UCSD-AML1 (cell line): ENCODE data around the gene JPT1.
"Not testable (repeated sequence)": the region's sequence is repeated elsewhere in the genome, so short reads cannot be mapped to it uniquely, and the experiment has no call there.

Experiments
- DNase-seq: peaks from one replicate; lab custom pipeline; 2025; ENCODE audit not compliant: unreplicated experiment; lab: John Stamatoyannopoulos, UW

JPT1 gene

DNA sequence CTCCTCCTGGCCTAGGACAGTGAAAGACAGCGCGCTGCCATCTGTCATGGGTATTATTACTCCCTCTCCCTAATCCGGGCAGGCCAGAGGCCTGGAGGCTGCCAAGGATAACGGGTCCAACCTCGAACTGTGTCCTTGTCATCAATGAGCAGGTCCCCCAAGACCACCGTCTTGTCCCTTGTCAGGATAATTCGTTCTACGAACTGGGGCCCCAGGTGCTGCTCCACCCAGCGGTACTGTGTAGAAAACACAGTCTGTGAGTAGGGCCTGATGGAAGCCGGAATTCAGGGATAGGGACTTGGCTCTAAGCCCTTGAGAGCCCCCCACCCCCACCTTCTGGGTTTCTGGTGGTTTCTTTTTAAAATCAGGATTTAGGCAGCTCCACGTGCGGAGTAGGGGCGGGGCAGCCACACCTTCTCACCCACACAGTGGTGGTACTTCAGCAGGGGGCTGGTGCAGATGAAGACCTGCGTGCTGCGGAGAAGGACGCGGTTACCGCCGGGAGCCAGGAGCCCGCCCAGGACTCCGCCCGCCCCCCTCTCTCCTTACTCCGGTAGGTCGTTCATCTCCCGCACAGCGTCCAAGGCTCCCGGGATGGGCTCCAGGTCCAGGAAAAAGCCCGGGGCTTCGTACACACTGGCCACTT, 23.6 kb downstream of the JPT1 start:
- DNase-seq, result peak; percentile 66

- no peak for DNase-seq
Measured at GRCh38 chr17:75130059-75130631, 24.2 kb downstream of the JPT1 start.

DNA sequence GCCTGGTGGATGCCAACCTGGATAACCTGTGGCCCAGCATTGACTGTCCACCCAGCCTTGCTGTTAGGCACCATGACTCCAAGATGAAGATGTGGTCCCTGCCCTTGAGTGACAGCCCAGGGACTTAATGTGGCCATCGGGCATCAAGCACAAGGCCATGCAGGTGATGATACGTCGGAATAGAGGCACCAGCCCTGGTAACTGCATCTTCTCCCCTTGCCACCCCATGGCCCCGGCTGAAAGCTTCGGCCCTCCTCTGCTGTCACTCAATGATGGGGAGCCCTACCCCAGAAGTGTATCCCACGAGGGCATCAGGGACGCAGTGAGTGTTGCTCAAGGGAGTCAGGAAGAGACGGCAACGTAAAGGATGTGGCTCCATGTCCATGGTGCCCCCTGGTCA, 24.7 kb downstream of the JPT1 start:
- DNase-seq, result no peak

DNA sequence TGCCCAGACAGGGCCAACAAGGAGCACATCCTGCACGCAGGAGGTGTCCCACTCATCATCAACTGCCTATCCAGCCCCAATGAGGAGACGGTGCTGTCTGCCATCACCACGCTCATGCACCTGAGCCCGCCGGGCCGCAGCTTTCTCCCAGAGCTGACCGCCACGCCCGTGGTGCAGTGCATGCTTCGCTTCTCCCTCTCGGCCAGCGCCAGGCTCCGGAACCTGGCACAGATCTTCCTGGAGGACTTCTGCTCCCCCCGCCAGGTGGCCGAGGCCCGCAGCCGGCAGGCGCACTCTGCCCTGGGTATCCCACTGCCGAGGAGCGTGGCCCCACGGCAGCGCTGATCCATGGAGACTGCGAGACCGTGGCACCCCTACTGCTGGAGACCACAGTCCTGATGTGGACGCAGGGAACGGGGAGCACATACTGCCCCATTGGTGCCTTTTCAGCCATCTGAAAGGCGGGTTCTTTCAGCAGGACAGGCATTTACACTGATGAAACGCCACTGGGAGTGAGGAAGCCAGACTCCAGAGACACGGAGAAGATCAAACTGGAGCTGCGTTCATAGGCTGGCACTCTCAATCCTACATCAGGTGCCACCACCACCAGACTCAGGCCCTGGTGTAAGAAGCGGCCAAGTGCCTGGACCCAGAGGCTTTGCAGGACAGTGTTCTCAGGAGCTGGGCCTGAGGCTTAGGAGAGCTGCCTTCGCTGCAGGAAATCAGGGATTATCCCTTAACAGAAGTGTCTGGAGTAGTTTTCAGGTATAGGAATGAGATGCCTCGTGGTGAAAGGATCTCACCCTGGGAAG, 25.4 kb downstream of the JPT1 start:
- no peak for DNase-seq

GRCh38 chr17:75127936-75128335, 26.4 kb downstream of the JPT1 start:
- DNase-seq, result not testable (repeated sequence)

DNA sequence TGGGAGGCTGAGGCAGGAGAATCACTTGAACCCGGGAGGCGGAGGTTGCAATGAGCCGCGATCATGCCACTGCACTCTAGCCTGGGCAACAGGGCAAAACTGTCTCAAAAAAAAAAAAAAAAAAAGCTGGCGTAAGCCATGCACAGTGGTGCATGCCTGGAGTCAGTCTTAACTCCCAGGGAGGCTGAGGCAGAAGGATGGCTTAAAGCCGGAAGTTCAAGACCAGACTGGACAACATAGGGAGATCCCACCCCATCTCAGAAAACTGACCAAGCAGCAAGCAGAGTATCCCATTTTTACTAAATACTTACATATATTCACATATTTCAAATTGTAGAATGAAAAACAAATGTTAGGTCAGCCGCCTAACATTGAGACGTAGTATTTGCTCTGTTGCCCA, 27.4 kb downstream of the JPT1 start:
- DNase-seq, result no peak

GRCh38 chr17:75125984-75126383, 28.3 kb downstream of the JPT1 start:
- no peak for DNase-seq

DNA sequence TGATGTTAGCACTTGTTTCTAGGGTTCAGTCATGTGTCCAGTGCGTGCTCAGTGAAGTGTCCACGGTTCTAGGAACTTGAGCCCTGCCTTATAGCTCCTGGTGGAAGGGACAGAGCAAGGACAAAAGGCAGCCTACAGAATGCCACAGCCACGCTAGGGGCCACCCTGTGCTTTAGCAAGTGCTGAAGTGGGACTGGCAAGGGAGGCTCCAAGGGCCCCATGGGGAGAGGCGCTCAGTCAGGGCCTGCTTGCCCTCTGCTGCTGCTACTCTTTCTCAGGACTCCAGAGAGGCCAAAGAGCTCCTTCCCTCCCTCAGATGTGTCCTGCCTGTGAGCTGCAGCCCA, 29.5 kb downstream of the JPT1 start:
- no peak for DNase-seq

- peak; percentile 64 for DNase-seq
Measured at GRCh38 chr17:75124041-75124818, 30.1 kb downstream of the JPT1 start.

- DNase-seq, result no peak
Measured at GRCh38 chr17:75118307-75118706, 36.0 kb downstream of the JPT1 start.

GRCh38 chr17:75116737-75117136, 37.6 kb downstream of the JPT1 start:
- DNase-seq, result no peak

GRCh38 chr17:75115555-75115954, 38.8 kb downstream of the JPT1 start:
- no peak for DNase-seq

DNA sequence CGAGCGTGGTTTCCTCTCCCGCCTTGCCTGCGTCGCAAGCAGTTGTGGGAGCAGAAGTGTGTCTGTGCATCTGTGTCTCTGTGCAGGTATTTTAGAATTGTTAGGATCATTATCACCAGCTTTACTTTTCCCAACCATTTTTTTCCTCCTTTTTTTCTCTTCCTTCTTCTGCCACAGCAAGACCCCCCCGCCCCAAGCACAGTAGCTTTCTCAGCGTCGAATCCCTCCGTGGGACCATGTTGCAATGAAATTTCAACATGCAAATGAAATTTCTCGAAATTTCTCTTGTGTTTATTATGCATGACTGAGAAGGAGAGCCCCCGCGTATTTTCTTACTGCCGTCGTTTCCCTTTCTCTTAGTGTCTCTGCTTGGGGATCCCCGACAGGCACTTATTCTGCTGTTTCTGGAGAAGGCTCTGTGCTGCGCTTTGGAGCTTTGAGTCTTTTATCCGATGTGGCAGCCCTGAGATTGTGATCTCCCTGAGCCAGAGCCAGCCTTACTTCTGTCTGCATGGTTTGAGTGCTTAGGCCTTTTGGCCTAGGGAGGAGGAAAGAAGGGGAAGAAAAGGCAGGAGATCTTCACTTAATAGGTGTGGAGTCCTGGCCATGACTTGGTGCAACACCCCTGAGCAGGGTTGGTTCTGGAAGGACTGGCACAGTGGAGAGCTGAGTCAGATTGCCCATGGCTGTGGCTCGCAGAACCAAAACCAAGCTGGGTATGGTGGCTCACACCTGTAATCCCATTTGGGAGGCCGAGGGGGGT, 39.6 kb downstream of the JPT1 start:
- DNase-seq, result no peak

- peak; percentile 81 for DNase-seq
Measured at GRCh38 chr17:75113798-75114551, 40.3 kb downstream of the JPT1 start.

DNA sequence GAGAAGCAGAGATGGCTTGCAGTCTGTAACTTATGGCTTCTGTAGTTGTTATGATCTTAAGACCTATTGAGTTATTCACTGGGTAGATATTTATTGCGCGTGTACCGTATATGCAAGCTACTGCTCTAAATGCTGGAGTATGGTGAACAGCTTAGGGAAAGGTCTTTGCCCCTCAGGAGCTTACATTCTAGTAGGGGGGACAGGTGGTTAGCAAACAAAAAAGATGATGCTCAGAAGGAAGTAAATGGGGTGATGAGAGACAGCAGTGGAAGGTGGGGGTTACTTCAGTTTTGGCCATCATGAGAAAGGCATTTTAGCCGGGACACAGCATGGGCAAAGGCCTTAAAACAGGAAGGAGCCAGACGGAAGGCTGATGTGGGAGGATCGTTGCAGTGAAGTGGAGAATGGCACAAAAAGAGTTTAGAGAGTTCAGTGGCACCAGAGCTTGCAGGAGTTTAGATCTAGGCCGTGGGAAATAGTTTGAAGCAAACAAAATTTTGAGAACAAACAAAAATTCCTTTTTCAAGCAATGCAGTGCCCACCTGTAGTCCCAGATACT, 42.5 kb downstream of the JPT1 start:
- DNase-seq, result no peak

GRCh38 chr17:75110234-75110937, 43.9 kb downstream of the JPT1 start:
- no peak for DNase-seq

DNA sequence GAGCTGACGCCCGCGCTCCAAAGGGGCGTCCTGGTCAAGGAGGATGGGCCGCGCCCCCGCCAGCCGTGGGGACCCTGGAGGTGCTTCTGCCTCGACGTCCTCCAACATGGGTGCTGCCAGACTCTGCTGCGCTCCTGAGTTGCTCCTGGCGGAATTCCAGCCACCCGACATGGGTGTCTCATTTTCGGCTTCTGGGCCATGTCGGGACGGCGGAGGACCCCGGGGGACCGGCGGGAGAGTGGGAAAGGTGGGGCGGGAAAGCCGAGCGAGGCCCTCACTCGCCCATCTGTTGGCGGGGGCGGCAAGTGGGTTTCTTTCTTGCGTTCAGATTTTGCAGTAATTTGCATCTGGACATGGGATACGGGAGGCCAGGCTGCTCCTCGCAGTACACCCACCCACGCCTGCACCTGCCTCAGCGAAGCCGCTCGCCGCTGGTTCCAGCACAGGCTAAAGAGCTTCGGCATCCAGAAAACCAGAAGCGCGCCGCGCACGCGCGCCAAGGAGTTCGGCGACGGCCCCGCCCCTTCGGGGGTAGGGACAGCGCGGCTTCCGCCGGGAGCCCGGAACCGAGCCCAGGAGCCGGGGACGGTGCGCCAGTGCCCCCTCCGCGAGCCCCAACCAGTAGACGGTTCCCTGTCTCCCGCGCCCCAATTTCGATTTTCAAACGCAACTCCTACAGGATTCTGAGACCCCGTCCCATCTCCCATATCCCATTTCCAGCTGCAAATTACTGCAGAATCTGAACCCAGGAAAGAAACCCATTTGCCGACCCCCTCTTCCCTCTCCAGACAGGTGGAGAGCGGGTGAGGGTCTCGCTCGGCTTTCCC, 44.7 kb downstream of the JPT1 start, which contains the start of gene ARMC7:
ARMC7 (plus strand) TSS at position 563 of the 827 bp plus-strand sequence. CDS start 320 bp downstream, outside the sequence.
- DNase-seq, result peak; percentile 91

GRCh38 chr17:75109046-75109406, 45.3 kb downstream of the JPT1 start:
- no peak for DNase-seq
